ENCODE results near the gene ANXA9. TPM values are rescaled to one million over a fixed set of nuclear protein-coding genes. Genes with fewer than 3 reads are reported as not detected.

Gene ANXA9
- total RNA-seq, 4 donors from 2014 or later, result 17.6 to 67.5 (median 45.8) TPM

- no peak for DNase-seq (ENCODE audit: low spot score in 2 of 2)
- 78% methylated on average over 2 of the region's 2 CpGs for WGBS
- no peak overlapping the region for H3K4me3 ChIP-seq
- peaks cover 9% of the 10 kb centered on the region for H3K36me3 ChIP-seq
- H3K27ac ChIP-seq, result no peak overlapping the region
- H3K4me1 ChIP-seq, result peaks cover 12% of the 10 kb centered on the region
- H3K9me3 ChIP-seq, result no peaks in the 10 kb centered on the region
- TF ChIP-seq POLR2A (IDR thresholded peaks at IDR 0.05) (no peak), CTCF (IDR thresholded peaks at IDR 0.05) (no peak), POLR2AphosphoS5 (IDR thresholded peaks at IDR 0.05) (no peak), EP300 (IDR thresholded peaks at IDR 0.05) (no peak)
- H3K27me3 ChIP-seq, result no peaks in the 10 kb centered on the region
Measured at GRCh38 chr1:151013518-151013917, 31.4 kb downstream of the ANXA9 start.

GRCh38 chr1:151024540-151025146, 42.6 kb downstream of the ANXA9 start:
- no peak for TF ChIP-seq POLR2A (IDR thresholded peaks at IDR 0.05)
- TF ChIP-seq CTCF (IDR thresholded peaks at IDR 0.05), result peak; percentile 51 to 73
- no peak for TF ChIP-seq POLR2AphosphoS5 (IDR thresholded peaks at IDR 0.05)
- TF ChIP-seq EP300 (IDR thresholded peaks at IDR 0.05), result no peak
- Histone ChIP-seq H3K4me1 (peaks cover 4% of the 10 kb centered on the region), H3K9me3 (no peaks in the 10 kb centered on the region), H3K36me3 (peaks cover 42% of the 10 kb centered on the region), H3K27me3 (no peaks in the 10 kb centered on the region), H3K4me3 (no peak overlapping the region), H3K27ac (no peak overlapping the region)
- WGBS, result 31% methylated on average over 6 of the region's 6 CpGs
- DNase-seq (ENCODE audit: low spot score in 2 of 2), result peak; percentile 84

- no peak for TF ChIP-seq CTCF (IDR thresholded peaks at IDR 0.05)
- TF ChIP-seq POLR2A (IDR thresholded peaks at IDR 0.05), result no peak
- no peak for TF ChIP-seq POLR2AphosphoS5 (IDR thresholded peaks at IDR 0.05)
- TF ChIP-seq EP300 (IDR thresholded peaks at IDR 0.05), result no peak
- Histone ChIP-seq H3K4me3 (no peak overlapping the region), H3K36me3 (peaks cover 60% of the 10 kb centered on the region)
Measured at GRCh38 chr1:151026460-151026859, 44.4 kb downstream of the ANXA9 start.

GRCh38 chr1:151032164-151032563, 50.1 kb downstream of the ANXA9 start:
- 98% methylated on average over 8 of the region's 8 CpGs for WGBS
- TF ChIP-seq CTCF (IDR thresholded peaks at IDR 0.05) (no peak), POLR2AphosphoS5 (IDR thresholded peaks at IDR 0.05) (no peak), EP300 (IDR thresholded peaks at IDR 0.05) (no peak), POLR2A (IDR thresholded peaks at IDR 0.05) (no peak)
- peaks cover 66% of the 10 kb centered on the region for H3K36me3 ChIP-seq

More at GRCh38 chr1:151026460-151026859, 44.4 kb downstream of the ANXA9 start:
- no peak overlapping the region for H3K27ac ChIP-seq
- H3K27me3 ChIP-seq, result no peaks in the 10 kb centered on the region
- no peak for DNase-seq (ENCODE audit: low spot score in 2 of 2)
- H3K4me1 ChIP-seq, result peaks cover 4% of the 10 kb centered on the region
- H3K9me3 ChIP-seq, result no peaks in the 10 kb centered on the region

GRCh38 chr1:151035167-151035566, 53.1 kb downstream of the ANXA9 start:
- Histone ChIP-seq H3K9me3 (no peaks in the 10 kb centered on the region), H3K27me3 (no peaks in the 10 kb centered on the region), H3K4me1 (peaks cover 19% of the 10 kb centered on the region), H3K27ac (peak overlapping the region; percentile 1), H3K36me3 (peaks cover 37% of the 10 kb centered on the region), H3K4me3 (no peak overlapping the region)
- DNase-seq (ENCODE audit: low spot score in 2 of 2), result no peak
- 61% methylated on average over 3 of the region's 3 CpGs for WGBS
- TF ChIP-seq CTCF (IDR thresholded peaks at IDR 0.05) (no peak), POLR2AphosphoS5 (IDR thresholded peaks at IDR 0.05) (no peak), EP300 (IDR thresholded peaks at IDR 0.05) (no peak), POLR2A (IDR thresholded peaks at IDR 0.05) (no peak)

More at GRCh38 chr1:151032164-151032563, 50.1 kb downstream of the ANXA9 start:
- Histone ChIP-seq H3K27ac (no peak overlapping the region), H3K4me3 (no peak overlapping the region), H3K9me3 (no peaks in the 10 kb centered on the region), H3K4me1 (peaks cover 15% of the 10 kb centered on the region), H3K27me3 (no peaks in the 10 kb centered on the region)
- DNase-seq (ENCODE audit: low spot score in 2 of 2), result no peak

All from suprapubic skin (tissue), 4 donors.